NCI-H2029 treated with DMSO at 0.1 percent for 48 hours (cell line): ENCODE results near the gene ATP6V1B1.

Experiments used
- DNase-seq: peaks from one replicate; lab custom pipeline; 2025; lab: John Stamatoyannopoulos, UW

The ATP6V1B1 gene

GRCh38 chr2:70966681-70967080 is 31.0 kb downstream of the ATP6V1B1 start:
- DNase-seq, result no peak

DNA sequence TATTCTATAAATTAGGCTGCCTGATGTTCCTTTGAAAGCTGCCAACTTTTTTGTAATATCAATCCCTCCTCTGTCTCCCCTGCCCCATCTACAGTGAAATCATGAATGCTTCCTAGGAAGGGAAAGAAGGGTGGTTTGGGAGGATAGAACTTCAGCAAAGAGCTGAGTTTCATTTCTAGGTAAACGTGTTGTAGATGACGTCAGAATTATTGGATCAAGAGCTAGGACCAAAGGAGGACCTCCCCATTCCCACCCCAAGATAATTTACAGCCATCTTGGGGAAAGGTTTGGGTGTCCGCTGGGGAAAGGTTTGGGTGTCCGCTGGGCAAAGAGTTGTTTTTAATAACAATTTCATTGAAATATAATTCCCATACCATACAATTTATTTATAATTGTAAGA is 31.5 kb downstream of the ATP6V1B1 start:
- DNase-seq, result no peak

DNA sequence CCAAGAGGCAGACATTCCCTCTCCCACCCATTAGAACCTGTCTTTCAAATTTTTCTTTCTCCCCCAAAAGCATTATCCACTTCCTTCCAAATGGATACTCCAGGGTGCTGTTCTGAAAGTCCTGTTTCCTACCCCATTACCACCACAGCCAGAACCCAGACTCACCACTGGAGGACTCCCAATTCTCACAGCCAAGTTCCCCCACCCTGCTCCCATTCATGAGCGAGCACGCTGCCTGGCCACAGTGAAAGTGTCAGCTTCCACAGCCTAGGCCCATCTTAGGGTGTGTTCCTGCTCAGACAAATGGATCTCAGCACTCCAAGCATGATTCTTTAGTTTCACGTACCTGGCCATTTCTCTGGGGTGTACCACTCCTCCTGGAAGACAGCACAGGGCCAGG is 38.9 kb downstream of the ATP6V1B1 start:
- no peak for DNase-seq

DNA sequence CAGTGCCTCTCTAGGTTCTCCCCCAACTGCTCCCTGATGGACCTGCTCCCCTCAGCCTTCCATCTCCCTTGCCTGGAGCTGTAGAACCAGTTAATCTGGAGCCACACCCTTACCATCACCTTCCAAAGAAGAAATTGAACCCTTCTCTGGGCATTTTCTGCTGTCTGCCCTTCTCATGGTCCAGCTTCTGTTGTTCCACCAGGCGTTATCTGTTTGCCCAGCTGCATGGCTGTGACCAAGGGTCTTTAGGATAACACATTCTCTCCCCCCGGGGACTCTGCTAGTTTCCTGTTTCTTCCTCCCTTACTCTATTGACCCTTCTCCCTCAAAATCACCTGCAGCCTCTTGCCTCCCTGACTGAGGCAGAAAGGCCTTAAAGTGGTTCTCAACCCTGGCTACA is 39.5 kb downstream of the ATP6V1B1 start:
- no peak for DNase-seq

DNA sequence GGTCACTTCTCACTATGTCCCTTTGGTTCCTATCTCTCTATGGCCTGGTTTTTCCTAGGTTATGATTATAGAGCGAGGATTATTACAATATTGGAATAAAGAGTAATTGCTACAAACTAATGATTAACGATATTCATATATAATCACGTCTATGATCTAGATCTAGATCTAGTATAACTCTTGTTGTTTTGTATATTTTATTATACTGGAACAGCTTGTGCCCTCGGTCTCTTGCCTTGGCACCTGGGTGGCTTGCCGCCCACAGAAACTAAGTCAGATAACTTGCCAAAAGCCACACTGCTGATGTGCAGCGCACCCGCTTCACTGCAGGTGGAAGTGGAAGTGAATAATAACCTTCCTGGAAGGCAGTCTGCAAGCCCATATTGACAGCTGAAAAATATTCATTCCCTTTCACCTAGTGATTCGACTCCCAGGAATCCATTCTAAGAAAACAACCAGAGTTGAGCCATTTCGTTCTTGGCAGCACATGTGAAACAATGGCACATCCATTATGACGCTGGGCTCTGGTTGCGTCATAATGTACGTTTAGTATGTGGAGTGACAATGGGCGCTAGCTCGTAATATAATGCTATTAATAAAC is 42.0 kb downstream of the ATP6V1B1 start:
- peak; percentile 23 for DNase-seq

GRCh38 chr2:70978341-70979179 is 42.9 kb downstream of the ATP6V1B1 start, which contains the start of gene ANKRD53:
TSS of gene ANKRD53 (plus strand) at chr2:70978630. CDS start at chr2:70978646, 16 bp downstream.
- DNase-seq, result peak; percentile 22

GRCh38 chr2:70979180-70979488 is 43.4 kb downstream of the ATP6V1B1 start:
- DNase-seq, result no peak

- DNase-seq, result no peak
Observed at GRCh38 chr2:70979626-70980025, 43.9 kb downstream of the ATP6V1B1 start.

GRCh38 chr2:70981421-70981820 is 45.7 kb downstream of the ATP6V1B1 start:
- DNase-seq, result no peak

- DNase-seq, result no peak
Observed at GRCh38 chr2:70981866-70982810, 46.4 kb downstream of the ATP6V1B1 start.

GRCh38 chr2:70982971-70983370 is 47.3 kb downstream of the ATP6V1B1 start:
- DNase-seq, result no peak

GRCh38 chr2:70983506-70984227 is 48.0 kb downstream of the ATP6V1B1 start:
- no peak for DNase-seq

GRCh38 chr2:70984228-70984575 is 48.5 kb downstream of the ATP6V1B1 start:
- no peak for DNase-seq

DNA sequence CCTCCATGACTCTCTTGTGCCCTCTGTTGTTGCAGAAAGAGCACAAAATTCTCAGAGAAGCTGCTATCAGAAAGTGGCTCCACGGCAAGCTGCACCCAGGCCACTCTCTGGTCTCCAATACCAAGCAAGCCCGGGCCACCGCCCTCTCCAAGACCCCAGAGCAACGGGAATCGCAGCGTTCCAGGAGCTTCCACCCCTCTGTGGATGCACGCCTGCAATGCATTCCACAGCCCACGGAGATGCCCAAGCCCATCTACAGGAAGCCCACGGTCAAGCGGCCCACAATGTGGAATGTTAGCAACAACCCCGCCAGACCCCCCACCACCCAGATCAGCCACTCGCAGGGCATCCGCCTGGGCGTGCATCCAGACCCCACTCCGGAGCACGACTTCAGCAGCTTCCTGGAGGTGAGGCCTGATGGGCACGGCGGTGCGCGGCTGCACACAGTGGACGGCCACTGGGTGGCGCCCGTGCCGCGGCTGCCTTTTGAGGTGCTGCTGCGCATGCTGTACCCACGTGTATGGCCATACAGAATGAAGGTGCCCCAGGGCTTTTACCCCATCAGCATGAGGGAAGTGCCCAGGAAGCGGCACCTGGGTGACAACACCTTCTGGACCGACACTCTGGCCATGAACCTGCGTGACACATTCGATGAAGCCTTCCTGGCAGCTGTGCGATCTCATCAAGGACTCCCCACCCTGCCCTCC is 49.0 kb downstream of the ATP6V1B1 start:
- DNase-seq, result no peak

DNA sequence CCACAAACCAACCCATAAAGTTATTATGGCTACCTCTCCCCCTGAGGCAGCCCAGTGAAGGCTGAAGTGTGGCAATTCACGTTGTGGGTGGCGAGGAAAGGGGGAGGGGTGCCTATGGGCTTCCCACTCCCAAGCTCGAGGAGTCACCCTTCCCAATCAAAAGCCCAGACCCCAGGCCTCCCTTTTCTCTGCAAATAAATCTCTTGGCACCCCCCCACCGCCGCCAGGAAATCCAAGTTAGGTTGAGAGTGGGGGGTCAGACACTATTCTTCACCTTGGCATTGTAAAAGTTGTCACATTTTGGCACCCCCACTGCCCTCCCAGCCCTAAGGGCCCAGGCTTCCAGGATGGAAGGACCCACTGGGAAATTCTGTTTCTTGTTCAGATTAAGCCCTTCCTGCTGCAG is 49.6 kb downstream of the ATP6V1B1 start:
- DNase-seq, result no peak

DNA sequence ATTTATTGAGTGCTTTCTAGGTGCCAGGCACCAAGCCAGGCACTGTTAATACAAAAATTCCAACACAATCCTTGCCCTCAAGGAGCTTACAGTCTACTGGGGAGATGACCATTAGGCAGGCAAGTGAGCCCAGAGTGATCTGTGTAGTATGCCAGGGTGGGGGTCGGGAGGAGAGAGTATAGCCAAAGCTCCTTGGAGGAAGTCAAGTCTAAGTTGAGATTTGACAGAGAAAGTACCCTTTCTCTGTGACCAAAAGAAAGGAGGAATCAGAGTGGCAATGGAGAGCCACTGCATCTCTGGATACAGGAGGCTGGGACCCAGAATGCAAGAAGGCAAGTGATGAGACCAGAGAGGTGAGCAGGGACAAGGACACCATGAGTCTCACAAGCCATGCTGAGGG is 50.3 kb downstream of the ATP6V1B1 start:
- DNase-seq, result no peak

GRCh38 chr2:70986499-70987189 is 50.9 kb downstream of the ATP6V1B1 start:
- no peak for DNase-seq

GRCh38 chr2:70987386-70987785 is 51.7 kb downstream of the ATP6V1B1 start:
- DNase-seq, result no peak

GRCh38 chr2:70988151-70988550 is 52.5 kb downstream of the ATP6V1B1 start:
- DNase-seq, result no peak

GRCh38 chr2:70988726-70989648 is 53.3 kb downstream of the ATP6V1B1 start:
- no peak for DNase-seq
